Nucleus accumbens (tissue), 56 donors: Measurements from ENCODE around the gene NPAS3.
A peak's percentile ranks its signal among the peaks of the same experiment; 100 is the strongest.

Experiments used
- DNase-seq, 56 donors: peaks; one replicate each; lab custom pipeline; 2025; lab: John Stamatoyannopoulos, UW

Gene NPAS3

GRCh38 chr14:33527023-33527634 is 588.5 kb downstream of the NPAS3 start:
- no peak for DNase-seq

GRCh38 chr14:33528655-33529054 is 590.0 kb downstream of the NPAS3 start:
- no peak for DNase-seq

- DNase-seq = no peak
Measured at GRCh38 chr14:33529787-33530757, 591.4 kb downstream of the NPAS3 start.

GRCh38 chr14:33532553-33532952 is 593.9 kb downstream of the NPAS3 start:
- DNase-seq = no peak

GRCh38 chr14:33534104-33534503 is 595.4 kb downstream of the NPAS3 start:
- DNase-seq = no peak

GRCh38 chr14:33534632-33535031 is 596.0 kb downstream of the NPAS3 start:
- no peak for DNase-seq

DNA sequence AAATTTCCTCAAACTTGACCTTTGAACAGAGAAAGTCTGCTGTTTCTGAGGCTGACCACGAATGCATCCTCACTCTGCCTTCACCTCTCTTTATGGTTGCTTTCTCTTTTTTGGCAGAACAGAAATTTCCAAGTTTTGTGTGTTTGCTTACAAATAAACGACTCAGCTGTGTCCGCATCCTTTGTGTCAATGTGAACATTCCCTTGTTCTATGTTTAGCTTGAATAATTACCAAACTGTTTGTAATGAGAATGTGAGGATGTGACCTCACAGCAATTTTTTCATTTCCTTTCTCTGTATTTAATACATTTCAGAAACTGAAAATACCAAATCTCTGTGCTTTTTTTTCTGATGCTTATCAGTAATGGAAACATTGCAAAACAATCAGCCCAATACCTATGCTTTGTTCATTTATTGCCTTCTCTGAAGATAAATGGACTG is 601.3 kb downstream of the NPAS3 start:
- DNase-seq = no peak

DNA sequence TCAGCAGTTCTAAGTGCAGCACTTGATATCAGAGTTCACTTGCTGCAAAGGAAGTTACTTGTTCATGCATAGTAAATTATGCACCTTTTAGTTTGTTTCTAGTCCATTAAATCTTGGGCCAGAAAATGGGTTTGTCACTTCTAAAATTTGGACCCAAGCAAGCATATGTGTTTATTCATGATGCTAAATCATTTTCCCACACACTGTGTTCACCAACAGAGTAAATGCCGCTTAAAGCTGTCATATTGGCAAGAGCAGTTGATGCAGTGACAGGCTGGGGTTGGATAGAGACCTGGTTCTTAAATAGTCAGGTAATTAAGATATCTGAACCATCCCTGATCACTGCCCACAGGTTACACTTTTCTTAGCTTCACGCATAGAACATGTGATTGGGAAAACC is 602.5 kb downstream of the NPAS3 start:
- no peak for DNase-seq

DNA sequence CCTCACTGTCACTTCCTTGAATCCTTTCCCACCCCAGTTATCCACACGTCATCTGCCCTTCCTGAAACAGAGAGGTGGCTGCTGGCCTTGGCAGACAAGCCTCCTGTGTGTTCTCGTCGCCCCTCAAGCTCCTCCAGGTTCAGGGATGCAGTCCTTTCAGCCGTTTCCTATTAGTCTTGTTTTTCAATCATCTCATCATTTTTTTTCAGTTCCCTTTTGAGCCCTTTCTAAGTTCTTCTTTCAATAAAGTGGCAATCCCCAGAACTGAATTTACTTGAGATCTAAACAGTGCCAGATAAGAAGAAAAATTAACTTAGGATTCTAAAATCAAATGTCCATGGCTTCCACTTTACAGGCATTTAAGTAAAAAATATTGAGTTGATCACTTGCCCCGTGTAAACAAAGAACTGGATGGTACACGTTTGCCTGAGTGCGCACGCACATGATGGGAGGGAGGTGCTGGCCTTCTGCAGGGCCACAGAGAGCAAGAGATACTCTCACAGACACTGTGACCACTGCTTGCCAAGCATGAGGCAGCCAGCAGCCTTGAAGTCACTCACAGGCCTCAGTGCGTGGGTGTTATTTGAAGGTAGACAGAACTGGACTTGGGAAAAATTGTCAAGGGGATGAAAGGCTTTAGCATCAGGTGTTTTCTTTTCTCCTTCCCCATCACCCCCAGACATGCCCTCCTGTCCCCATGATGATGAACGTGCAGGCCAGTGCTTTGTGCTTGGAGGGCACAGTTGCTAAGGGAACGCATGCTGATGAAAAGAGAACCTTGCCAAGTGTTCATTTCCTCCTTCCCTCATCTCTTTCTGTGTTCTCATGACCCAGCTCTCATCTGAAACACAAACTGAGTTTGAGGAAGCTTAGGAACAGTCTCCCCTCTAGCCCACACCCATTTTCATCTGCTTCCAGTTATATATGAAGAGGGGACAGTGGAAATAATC is 603.9 kb downstream of the NPAS3 start:
- DNase-seq = peak in 2 of 56 donors; percentile 8 to 16

GRCh38 chr14:33545696-33546095 is 607.0 kb downstream of the NPAS3 start:
- DNase-seq = no peak

GRCh38 chr14:33548606-33549005 is 609.9 kb downstream of the NPAS3 start:
- DNase-seq = no peak

- DNase-seq = no peak
Measured at GRCh38 chr14:33551963-33552362, 613.3 kb downstream of the NPAS3 start.

DNA sequence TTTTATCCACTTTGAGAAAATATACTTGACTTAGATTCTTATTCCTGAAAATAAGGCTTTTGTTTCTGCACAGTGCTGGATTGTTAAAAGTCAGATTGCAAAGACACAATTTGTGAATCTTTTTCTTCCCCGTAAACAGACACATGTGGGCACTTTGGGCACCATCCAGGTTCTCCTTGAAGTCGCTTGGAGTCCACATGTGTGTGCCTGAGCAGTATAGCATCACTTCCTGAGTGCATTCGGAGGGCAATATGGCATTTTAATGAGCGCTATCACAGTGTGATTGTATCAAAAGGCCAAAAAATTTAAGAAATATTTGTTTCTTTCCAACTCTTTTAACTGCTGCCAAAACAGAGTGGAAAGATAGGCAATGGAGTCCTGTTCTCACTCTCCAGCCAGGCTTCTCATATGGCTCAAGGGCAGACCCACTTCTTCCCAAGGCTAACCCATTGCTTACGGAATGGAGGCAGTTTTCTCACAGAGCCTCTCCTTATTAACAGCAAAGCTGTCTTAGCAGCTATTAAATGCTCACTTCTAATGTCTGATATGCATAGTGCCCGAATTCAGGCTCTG is 615.1 kb downstream of the NPAS3 start:
- DNase-seq = no peak

- DNase-seq = no peak
Measured at GRCh38 chr14:33554988-33555387, 616.3 kb downstream of the NPAS3 start.

GRCh38 chr14:33555710-33556350 is 617.2 kb downstream of the NPAS3 start:
- DNase-seq = no peak

- no peak for DNase-seq
Measured at GRCh38 chr14:33556382-33557121, 617.9 kb downstream of the NPAS3 start.

DNA sequence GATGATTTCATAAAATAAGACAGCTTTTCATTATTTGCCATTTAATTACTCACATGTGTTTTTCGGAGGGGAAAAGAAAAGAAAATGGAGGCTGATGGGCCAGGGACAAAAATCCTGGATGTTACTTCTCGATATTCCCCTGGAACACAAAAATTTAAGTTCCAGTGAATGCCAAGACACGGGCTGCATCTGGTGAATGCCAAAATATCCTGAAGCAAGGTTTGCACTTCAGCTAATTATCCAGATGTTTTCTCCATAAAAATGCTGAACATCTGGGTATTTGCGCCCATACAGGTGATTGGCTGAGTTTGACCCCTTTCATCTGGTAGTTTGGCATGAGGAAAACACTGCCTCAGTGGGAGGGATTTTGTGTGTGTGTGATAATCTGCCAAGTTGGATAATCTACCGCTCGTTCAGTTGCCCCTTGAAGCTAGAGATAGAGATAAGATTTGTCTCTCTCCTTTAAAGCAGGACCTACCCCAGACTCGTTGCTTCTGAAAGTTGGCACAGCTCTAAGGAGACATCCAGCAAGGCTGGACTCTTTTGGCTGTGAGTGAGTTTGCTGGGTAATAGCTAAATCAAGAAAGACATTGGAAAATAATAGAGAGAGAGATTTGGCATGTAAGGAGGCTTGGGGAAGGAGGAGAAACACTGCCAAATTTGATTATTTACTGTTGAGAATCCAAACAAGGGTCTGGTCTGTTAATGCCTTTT is 622.2 kb downstream of the NPAS3 start:
- no peak for DNase-seq

DNA sequence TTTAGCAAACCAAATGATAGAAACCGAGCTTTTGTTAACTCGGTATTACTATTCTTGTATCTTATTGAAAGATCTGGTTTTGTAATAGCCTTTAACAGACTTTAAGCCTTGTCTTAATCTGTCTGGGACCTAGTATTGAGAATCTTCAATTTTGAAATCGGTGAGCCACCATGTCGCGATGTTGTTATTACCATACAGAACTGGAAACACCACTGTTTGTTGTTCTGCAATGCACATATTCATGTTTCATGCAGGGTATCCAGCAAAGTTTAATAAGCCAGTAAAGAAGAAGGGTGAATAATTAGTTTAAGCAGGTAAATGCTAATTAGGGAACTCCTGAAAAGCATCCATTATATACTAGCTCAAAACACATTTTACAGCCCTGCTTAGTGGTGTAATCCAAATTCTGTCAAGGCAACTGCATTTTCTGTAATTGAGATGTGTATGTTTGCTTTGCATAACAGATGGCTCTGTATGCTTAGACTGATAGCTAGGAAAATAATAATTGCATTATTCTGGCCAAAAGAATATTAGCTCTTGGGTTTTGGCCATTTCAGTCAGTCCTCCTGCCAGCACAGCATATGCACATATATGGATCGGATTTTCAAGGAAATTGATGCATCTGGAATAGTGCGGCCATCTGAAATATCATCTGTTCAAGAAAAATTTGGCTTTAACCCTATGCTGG is 623.0 kb downstream of the NPAS3 start:
- no peak for DNase-seq
